ENCODE measurements around the gene RPAP2.
"Not testable (repeated sequence)": the region's sequence is repeated elsewhere in the genome, so short reads cannot be mapped to it uniquely, and the experiment has no call there.

Gene RPAP2

DNA sequence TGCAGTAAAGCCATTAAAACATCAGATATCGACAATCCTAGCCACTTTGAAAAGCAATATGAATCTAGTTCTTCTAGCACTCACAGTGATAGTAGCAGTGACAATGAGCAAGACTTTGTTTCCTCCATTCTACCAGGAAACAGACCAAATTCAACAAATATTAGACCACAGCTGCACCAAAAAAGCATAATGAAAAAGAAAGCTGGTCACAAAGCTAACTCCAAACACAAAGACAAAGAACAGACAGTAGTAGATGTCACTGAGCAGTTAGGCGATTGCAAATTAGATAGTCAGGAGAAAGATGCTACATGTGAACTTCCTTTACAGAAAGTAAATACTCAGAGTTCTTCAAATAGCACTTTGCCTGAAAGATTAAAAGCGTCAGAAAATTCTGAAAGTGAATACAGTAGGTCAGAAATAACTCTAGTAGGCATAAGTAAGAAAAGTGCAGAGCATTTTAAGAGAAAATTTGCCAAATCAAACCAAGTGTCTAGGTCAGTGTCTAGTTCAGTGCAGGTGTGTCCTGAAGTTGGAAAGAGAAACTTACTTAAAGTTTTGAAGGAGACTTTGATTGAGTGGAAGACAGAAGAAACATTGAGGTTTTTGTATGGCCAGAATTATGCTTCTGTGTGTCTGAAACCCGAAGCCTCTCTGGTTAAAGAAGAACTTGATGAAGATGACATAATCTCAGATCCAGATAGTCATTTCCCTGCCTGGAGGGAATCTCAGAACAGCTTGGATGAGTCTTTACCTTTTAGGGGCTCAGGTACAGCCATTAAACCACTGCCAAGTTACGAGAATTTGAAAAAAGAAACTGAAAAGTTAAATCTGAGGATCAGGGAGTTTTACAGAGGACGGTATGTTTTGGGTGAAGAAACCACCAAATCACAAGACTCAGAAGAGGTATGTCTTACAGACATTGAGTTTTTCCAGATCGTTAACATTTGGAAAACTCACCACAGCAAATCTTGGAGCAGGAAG is 24.9 kb downstream of the RPAP2 start:
- no peak for FAIRE-seq
- no peak for DNase-seq (ENCODE audit: low spot score)

DNA sequence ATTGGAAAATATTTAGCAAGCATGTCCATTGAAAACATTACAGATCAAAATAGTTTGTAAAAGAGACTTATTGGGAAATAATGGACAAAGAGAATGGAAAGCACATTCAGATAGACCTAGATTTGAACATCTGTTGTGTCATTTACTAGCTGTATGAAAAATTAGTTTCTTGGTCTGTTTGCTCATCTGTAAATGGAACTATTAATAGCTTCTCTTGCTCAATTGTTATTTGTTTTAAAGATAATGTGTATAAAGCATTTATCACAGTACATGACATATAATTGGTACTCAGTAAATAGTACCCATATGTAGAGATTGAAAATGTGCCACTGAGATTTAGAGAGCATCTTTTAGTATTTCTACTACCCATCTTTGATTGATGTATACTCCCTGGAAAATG is 25.9 kb downstream of the RPAP2 start:
- no peak for DNase-seq (ENCODE audit: low spot score)
- no peak for FAIRE-seq

DNA sequence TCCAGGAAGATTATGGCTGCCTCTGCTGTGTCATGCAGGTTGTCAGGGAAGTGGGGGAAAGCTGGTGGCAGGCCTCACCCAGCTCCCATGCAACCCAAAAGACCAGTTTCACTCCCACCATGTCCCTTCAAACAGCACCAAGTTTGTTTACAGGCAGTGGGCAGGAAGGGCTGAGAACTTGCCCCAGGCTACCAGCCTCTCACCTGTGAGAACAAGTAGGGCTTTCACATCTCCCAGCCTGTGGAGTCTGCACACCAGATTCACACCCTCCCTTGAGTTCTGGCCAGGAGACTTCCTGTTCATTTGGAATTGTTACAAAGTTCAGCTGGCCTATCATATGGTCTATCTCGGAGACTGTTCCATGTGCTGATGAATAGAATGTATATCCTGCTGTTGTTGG is 27.8 kb downstream of the RPAP2 start:
- FAIRE-seq, result no peak
- DNase-seq (ENCODE audit: low spot score), result no peak

DNA sequence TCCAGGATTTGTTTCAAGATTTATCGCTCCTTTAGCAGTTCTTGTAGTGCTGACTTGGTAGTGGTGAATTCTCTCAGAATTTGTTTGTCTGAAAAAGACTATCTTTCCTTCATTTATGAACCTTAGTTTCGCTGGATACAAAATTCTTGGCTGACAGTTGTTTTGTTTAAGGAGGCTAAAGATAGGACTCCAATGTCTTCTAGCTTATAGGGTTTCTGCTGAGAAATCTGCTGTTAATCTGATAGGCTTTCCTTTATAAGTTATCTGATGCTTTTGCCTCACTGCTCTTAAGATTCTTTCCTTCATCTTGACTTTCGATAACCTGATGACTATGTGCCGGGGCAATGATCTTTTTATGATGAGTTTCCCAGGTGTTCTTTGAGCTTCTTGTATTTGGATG is 28.9 kb downstream of the RPAP2 start:
- FAIRE-seq (no peak), DNase-seq (ENCODE audit: low spot score) (no peak)

DNA sequence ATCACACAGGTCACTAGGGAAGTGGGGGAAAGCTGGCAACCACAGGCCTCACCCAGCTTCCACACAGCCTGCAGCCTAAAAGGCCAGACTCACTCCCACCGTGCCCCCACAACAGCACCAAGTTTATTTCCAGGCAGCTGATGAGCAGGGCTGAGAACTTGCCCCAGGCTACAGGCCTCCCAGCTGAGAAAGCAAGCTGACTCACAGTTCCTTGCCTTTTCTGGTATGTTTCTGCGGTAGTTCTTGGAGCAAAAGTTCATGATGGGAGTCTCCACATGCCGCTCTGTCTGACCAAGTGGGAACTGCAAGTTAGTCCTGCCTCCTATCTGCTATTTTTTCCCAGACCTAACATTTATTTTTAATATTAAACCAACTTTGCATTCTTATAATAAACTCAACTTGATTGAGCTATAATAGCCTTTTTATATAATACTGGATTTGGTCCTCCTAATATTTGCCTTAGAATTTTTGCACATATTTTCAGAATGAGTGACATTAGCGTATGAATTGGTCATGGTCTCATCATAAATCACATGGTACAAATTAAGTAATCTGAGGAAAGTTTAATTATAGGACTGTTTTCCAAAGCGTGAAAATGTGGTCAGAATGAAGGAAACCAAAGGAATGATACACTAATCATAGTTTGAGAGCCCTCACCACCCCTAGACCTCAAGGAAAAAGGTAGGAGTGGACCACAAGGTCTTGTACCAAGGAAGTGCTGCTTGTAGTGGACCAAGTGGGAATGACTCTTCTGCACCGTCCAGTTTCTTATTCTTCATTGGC is 30.7 kb downstream of the RPAP2 start:
- DNase-seq (ENCODE audit: low spot score), result no peak
- FAIRE-seq, result no peak

DNA sequence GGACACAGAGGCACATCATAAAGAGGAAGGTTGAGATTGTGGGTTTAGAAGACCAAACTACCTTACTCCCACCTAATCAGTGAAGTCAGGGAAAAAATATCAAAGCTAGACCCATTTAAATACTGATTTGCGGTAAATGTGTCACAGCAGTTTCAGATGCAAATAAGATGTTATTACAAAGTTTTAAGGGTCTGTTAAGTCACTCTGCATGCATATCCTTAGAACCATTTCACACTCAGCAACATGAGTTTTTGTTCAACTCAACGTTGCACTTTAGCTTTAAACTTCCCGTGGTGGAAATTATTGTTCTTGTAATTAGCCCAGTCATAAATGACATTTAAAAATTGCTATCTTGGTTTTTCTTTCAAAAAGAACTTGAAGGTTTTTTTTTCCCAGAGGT is 34.8 kb downstream of the RPAP2 start:
- FAIRE-seq (no peak), DNase-seq (ENCODE audit: low spot score) (no peak)

DNA sequence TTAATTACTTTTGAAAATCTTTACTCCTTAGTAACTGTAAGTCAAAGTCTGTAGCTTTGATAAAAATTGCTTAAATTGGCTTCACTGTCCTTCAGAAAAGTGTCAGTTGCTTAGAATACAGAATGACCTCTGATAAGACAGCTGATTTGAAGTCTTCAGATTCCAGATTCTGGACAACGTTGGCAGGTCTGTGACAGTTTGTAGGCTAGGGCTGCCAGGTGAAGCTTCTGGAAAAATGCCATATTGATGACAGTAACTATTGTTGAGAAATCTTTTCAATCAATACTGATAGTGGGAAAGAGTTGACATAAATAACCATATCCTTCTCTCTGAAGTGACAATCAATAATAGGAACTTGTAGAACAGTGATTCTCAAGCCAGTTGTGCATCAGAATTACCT is 41.3 kb downstream of the RPAP2 start:
- DNase-seq (ENCODE audit: low spot score) (no peak), FAIRE-seq (no peak)

DNA sequence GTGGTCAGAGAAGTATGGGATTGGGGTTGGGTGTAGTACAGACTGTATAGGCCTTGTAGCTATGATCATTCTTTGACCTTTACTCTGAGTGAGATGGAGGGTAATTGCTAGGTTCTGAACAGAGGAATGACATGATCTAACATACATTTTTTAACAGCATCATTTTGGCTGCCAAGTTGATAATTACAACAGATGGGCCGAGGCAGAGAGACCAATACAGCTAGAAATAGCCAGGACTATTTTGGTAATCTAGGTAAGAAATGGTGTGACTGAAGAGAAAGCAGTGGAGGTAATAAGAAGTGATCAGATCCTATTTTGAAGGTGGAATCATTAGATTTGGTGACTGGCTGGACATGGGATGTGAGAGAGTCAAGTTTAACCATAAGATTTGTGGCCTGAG is 43.5 kb downstream of the RPAP2 start:
- DNase-seq (ENCODE audit: low spot score) (no peak), FAIRE-seq (no peak)

DNA sequence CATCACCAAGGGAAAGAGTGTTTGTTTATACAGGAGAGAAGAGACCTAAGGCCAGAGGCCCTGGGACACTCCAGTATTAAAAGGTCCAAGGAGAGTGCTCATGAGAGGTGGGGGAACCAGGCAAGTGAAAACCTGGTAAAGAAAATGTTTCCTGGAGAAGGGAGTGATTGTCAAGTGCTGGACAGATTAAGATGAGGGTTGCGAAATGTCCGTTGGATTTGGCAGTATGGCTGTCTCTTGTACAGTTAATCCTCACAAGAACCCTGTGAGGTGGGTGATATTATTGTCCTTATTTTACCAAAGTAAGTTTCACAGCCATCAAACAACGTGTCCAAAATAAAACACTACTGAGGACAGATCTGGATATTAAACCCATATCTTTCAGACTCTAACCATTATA is 44.2 kb downstream of the RPAP2 start:
- no peak for FAIRE-seq
- no peak for DNase-seq (ENCODE audit: low spot score)

DNA sequence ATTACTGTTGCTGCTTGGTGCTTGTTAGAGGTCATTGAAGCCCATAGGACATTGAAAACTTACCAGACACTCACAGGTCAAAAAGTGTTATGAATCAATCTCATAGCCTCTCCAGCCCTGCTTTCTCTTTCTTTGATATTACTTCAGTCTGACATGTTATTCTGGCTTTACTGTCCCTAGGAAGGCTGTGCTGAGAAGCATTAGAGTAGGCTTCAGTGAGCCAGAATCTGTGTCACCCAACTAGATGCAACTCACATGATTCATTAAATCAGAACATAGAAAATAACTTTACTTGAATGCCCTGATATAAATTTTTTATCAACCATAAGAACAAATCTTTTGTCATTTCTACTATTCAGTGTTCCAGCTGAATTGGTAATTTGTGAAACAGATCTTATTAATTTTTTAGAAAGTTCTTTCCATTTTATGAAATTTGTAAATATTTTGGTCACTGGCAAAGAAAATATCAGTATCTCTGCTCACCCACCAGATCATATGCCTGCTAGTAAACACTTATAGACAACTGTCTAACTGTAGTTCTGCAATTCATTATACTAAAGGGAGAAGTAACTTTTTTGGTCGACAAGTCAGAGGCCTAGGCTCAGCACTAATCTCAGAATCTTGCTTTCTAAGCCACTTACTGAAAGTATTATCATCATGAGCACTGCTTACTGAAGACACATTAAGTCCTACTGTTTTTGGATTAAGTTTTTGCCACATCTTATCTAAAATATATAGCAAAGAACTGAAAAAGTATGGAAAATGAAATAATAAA is 48.2 kb downstream of the RPAP2 start:
- no peak for FAIRE-seq

DNA sequence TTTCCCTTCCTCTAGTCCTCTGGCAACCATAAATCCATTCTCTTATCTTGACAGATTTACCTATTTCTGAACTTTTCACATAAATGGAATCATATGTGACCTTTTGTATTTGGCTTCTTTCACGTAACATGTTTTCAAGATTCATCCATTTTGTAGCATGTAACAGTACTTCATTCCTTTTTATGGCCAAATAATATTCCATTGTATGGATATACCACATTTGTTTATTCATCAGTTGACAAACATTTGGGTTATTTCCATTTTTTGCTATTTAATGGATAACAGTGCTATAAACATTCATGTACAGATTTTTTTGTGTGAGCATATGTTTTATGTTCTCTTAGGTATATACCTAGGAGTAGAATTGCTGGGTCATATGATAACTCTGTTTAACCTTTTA is 54.0 kb downstream of the RPAP2 start:
- DNase-seq (ENCODE audit: low spot score) (no peak), FAIRE-seq (no peak)

More for the DNA sequence above, 48.2 kb downstream of the RPAP2 start:
- no peak for DNase-seq (ENCODE audit: low spot score)

DNA sequence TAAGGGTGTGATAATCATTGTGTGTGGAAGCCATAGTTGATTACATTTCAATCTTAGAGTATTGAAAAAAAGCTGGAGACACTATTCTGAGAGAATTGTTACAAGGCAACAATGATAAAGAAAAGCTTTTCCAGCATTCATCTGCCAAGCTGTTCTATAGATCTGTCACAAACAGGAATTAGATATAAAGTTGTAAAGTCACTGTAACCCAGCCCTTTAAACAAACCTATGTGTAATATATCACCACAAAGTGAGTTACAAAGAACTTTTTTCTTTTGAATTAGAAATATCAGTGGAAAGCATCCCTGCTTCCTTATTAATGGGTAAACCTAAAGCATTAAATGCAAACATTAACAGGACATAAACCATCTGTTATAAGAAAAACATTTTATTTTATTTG is 55.4 kb downstream of the RPAP2 start:
- no peak for FAIRE-seq
- no peak for DNase-seq (ENCODE audit: low spot score)

DNA sequence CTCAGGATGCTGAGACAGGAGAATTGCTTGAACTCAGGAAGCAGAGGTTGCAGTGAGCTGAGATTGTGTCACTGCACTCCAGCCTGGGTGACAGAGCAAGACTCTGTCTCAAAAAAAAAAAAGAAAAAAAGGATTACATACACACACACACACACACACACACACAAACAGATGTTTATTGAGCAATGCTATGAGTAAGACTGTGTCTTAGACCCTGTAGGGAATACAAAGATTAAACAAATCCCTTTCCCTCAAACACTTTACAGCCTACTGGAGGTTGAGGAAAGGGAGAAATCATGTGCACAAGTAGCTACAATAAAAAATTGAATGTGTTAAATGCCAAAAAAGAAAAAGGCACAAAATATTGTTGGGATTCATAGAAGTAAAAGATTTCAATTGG is 58.1 kb downstream of the RPAP2 start:
- FAIRE-seq, result no peak
- DNase-seq (ENCODE audit: low spot score), result no peak

DNA sequence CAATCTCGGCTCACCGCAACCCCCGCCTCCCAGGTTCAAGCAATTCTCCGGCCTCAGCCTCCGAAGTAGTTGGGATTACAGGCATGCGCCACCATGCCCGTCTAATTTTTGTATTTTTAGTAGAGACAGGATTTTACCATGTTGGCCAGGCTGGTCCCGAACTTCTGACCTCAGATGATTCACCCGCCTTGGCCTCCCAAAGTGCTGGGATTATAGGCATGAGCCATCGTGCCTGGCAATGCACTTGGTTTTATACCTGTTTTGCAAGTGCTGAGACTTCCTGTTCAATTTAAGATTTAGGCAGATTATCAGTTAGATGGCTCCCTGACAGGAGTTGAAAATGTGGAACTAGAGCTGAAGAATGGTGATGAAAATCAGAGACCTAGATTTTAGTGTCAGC is 60.5 kb downstream of the RPAP2 start:
- not testable (repeated sequence) for FAIRE-seq; DNase-seq (ENCODE audit: low spot score)

DNA sequence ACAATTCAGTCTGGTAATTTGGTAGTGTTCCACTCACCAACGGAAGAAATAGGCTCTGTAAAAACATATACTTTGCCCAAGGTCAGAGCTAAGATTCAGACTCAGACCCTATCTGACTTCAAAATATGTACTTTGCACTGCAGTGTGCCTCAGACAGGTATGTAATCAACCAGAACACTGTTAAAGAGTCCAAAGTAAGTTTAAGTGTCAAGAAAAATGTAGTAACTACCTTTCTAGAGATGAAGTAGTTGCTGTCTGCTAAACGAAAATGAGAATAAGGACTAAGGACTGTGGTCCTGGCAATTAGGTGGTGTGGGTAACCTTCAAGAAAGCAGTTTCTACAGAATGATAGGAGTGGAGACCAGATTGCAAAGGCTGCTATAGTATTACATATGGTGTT is 61.1 kb downstream of the RPAP2 start:
- FAIRE-seq (no peak), DNase-seq (ENCODE audit: low spot score) (no peak)

DNA sequence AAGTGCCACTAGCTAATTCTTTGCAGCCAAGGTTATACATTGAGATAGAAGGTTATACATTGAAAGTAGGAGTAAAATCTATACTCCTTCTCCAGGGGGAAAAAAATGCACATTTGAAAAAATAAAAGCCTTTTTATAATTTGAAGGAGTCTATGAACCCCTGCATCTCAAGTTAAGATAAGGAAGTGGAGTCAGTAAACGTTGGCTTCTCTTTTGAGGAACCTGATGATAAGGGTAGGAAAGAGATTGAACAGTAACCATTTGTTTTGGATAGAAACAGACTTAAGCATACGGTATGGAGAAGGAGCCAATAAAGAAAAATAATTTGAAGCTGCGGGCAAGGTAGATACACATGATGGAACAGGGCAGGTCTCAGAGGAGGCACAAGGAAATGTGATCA is 64.1 kb downstream of the RPAP2 start:
- FAIRE-seq, result no peak
- DNase-seq (ENCODE audit: low spot score), result no peak

DNA sequence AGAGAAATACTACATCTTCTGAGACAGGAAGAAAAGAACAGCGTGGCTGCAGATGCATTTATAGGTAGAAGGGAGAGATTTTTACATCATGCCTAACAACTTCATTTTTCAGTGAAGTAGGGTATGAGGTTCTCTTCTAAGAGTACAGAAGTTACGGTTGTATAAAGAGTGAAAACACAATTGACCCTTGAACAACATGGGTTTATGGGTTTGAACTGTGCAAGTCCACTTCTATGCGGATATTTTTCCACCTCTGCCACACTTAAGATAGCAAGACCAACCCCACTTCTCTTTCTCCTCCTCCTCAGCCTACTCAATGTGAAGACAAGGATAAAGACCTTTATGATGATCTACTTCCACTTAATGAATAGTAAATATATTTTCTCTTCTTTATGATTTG is 64.5 kb downstream of the RPAP2 start:
- no peak for DNase-seq (ENCODE audit: low spot score)
- FAIRE-seq, result no peak

DNA sequence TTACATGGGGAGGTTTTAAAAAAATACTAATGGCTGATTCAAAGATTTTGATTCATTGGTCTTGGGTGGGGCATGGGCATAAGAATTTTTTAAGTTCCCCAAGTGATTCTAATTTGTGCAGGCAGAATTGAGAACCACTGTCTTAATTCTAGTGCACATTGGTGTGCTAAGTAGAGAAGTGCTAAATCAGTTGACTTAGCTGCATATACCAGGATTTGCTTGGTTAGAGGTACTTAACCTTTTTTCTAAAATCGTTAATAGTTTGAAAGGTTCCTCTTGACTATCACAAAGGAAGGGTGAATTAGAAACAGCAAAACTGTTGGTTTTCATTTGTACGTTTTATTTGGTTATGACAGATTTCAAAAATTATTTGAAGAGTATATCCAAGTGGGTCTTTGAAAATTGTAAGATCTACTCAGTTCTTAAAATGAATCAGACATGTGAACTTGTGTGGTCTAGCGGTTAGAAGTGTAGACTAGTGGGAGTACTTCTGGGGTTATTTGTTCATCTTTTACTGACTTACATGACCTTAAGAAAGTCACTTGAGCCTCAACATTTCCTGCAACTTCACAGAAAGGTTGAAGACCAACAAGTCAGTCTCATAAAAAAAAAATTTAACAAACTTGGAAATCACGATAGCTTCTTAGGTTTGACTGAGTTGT is 66.7 kb downstream of the RPAP2 start:
- DNase-seq (ENCODE audit: low spot score) (no peak), FAIRE-seq (no peak)

DNA sequence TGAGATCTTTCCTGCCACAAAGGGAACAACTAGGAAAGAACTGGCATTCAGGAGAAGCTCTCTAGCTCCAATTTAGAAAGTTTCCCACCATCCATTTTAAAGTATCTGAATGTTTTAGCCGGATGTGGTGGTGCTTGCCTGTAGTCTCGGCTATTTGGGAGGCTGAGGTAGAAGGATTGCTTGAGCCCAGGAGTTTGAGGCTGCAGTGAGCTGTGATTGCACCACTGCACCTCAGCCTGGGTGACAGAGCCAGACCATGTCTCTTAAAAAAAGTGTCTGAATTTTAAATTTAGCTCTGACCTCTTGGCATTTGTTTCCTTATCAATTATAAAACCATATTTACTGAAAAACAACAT is 67.2 kb downstream of the RPAP2 start:
- DNase-seq (ENCODE audit: low spot score) (no peak), FAIRE-seq (no peak)

DNA sequence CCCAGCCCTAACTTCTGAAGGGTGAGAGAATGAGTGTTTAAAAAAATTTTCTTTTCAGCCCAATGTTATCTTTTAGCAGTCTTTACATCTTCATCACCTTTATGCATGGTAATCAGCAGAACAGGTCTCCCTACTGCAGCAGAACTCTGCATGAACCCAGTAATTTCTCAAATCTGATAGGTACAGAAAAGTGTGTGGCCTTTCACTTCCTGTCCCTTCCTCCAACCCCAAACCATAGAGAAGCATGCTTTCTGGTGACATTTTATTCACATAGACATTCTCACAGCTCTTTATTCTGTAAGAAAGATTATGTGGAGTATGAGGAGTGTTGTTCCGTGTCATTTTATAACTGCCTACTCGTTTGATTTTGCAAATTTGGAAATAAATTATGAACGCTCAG is 68.6 kb downstream of the RPAP2 start:
- DNase-seq (ENCODE audit: low spot score), result no peak
- FAIRE-seq, result no peak

DNA sequence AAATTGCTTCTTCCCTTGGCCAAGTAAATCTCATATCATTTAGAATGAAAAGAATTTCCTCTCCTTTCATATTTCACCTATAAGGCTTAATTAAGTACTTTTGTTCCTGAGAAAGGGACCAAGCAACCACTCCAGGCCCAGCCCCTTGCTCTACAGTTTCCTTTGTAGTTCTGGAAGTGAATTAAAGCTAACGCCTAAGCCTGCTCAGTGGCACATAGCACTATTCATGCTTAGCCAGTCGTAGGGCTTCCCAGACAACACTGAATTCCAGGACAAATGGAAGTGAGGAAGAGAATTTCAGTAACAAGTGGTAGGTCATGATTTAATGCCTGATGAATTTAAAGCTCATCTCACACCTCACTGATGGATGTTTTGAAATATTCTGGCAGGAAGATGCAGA is 73.3 kb downstream of the RPAP2 start:
- FAIRE-seq, result no peak

More for the DNA sequence above, 73.3 kb downstream of the RPAP2 start:
- no peak for DNase-seq (ENCODE audit: low spot score)
